Mesenchymal stem cell (in vitro differentiated cells and primary cell): ENCODE measurements around the gene ST6GALNAC3.

ENCODE experiments used
- DNase-seq: peaks from one replicate; pipeline ENCODE4 v3.0.0-alpha.2; 2013
- H2AFZ ChIP-seq: one replicate; pipeline ENCODE4 v1.6.1; 2013; ENCODE audit warnings: low read depth, mild to moderate bottlenecking, control low read depth, inconsistent platforms, low read length, moderate library complexity
- H2AK5ac ChIP-seq: 2 replicates; pipeline ENCODE4 v1.6.1; 2013; ENCODE audit warnings: low read length, moderate library complexity, mild to moderate bottlenecking, inconsistent platforms; ENCODE audit not compliant: severe bottlenecking
- H2BK120ac ChIP-seq: one replicate; pipeline ENCODE4 v1.6.1; 2013; ENCODE audit warnings: low read depth, mild to moderate bottlenecking, inconsistent platforms, low read length, moderate library complexity
- H2BK12ac ChIP-seq, 2 experiments: one replicate each; pipeline ENCODE4 v1.6.1; 2013; ENCODE audit warnings: inconsistent platforms in 2 of 2, low read length in 2 of 2, mild to moderate bottlenecking in 2 of 2, moderate library complexity in 2 of 2, control low read depth in 1 of 2
- H2BK15ac ChIP-seq: one replicate; pipeline ENCODE4 v1.6.1; 2013; ENCODE audit warnings: mild to moderate bottlenecking, low read depth, inconsistent platforms; ENCODE audit not compliant: poor library complexity, severe bottlenecking
- H2BK5ac ChIP-seq: 2 replicates; pipeline ENCODE4 v1.6.1; 2013; ENCODE audit warnings: low read depth, mild to moderate bottlenecking, low read length, control low read depth, inconsistent platforms; ENCODE audit not compliant: poor library complexity, severe bottlenecking
- H3K14ac ChIP-seq, 2 experiments: one replicate each; pipeline ENCODE4 v1.6.1; 2013; ENCODE audit warnings: inconsistent platforms in 2 of 2, low read length in 2 of 2, control low read depth in 1 of 2, mild to moderate bottlenecking in 1 of 2, moderate library complexity in 1 of 2
- H3K18ac ChIP-seq, 2 experiments: one replicate each; pipeline ENCODE4 v1.6.1; 2013; ENCODE audit warnings: inconsistent platforms in 2 of 2, low read length in 2 of 2, control low read depth in 1 of 2, low read depth in 1 of 2, mild to moderate bottlenecking in 1 of 2
- H3K23ac ChIP-seq, 2 experiments: one replicate each; pipeline ENCODE4 v1.6.1; 2013; ENCODE audit warnings: inconsistent platforms in 2 of 2, low read length in 2 of 2, mild to moderate bottlenecking in 2 of 2, moderate library complexity in 2 of 2, control low read depth in 1 of 2
- H3K27ac ChIP-seq: 2 replicates; pipeline ENCODE4 v1.5.1; 2013; ENCODE audit warnings: mild to moderate bottlenecking, moderate library complexity, low read length, control low read depth, inconsistent platforms; ENCODE audit not compliant: poor library complexity, severe bottlenecking
- H3K27me3 ChIP-seq, 2 experiments: 2 replicates each; pipeline versions ENCODE4 v1.6.1 to v1.7.0; 2013; ENCODE audit warnings: low read length in 2 of 2, mild to moderate bottlenecking in 2 of 2, moderate library complexity in 2 of 2, control low read depth in 1 of 2, inconsistent platforms in 1 of 2; ENCODE audit not compliant: control insufficient read depth in 1 of 2, insufficient read depth in 1 of 2
- H3K36me3 ChIP-seq, 2 experiments: 2 replicates each; pipeline versions ENCODE4 v1.6.1 to v1.7.0; 2013; ENCODE audit warnings: low read length in 2 of 2, control low read depth in 1 of 2, inconsistent platforms in 1 of 2, low read depth in 1 of 2, mild to moderate bottlenecking in 1 of 2; ENCODE audit not compliant: insufficient read depth in 2 of 2, control insufficient read depth in 1 of 2
- H3K4ac ChIP-seq, 2 experiments: one replicate each; pipeline ENCODE4 v1.6.1; 2013; ENCODE audit warnings: inconsistent platforms in 2 of 2, low read length in 2 of 2, mild to moderate bottlenecking in 2 of 2, moderate library complexity in 2 of 2, control low read depth in 1 of 2, low read depth in 1 of 2
- H3K4me1 ChIP-seq: 2 replicates; pipeline ENCODE4 v1.6.1; 2013; ENCODE audit warnings: low read depth, low read length, control low read depth; ENCODE audit not compliant: control insufficient read depth, insufficient read depth
- H3K4me2 ChIP-seq: 2 replicates; pipeline ENCODE4 v1.6.1; 2013; ENCODE audit warnings: low read length, mild to moderate bottlenecking, inconsistent platforms; ENCODE audit not compliant: poor library complexity, severe bottlenecking
- H3K4me3 ChIP-seq, 2 experiments: 2 replicates each; pipeline versions ENCODE4 v1.5.1 to v1.7.0; 2013; ENCODE audit warnings: low read length in 2 of 2, mild to moderate bottlenecking in 2 of 2, control low read depth in 1 of 2, low read depth in 1 of 2; ENCODE audit not compliant: insufficient read depth in 1 of 2
- H3K79me1 ChIP-seq: replicated peaks from 2 replicates; pipeline ENCODE4 v1.6.1; 2013; ENCODE audit warnings: mild to moderate bottlenecking, control low read depth, low read length, inconsistent platforms; ENCODE audit not compliant: poor library complexity, severe bottlenecking
- H3K9ac ChIP-seq: 2 replicates; pipeline ENCODE4 v1.7.0; 2013; ENCODE audit warnings: mild to moderate bottlenecking, low read length, moderate library complexity
- H3K9me3 ChIP-seq: 2 replicates; pipeline ENCODE4 v1.7.0; 2013; ENCODE audit warnings: mild to moderate bottlenecking, low read length; ENCODE audit not compliant: control insufficient read depth
- H4K8ac ChIP-seq: one replicate; pipeline ENCODE4 v1.6.1; 2013; ENCODE audit warnings: inconsistent platforms, mild to moderate bottlenecking, low read length, moderate library complexity
- H4K91ac ChIP-seq: one replicate; pipeline ENCODE4 v1.6.1; 2013; ENCODE audit warnings: mild to moderate bottlenecking, low read length, inconsistent platforms
- WGBS: methylation state at CpG from one replicate; pipeline ENCODE4 v1.1.7; 2013; ENCODE audit warnings: mixed read lengths; 5-methylcytosine and 5-hydroxymethylcytosine counted together

ST6GALNAC3 gene

DNA sequence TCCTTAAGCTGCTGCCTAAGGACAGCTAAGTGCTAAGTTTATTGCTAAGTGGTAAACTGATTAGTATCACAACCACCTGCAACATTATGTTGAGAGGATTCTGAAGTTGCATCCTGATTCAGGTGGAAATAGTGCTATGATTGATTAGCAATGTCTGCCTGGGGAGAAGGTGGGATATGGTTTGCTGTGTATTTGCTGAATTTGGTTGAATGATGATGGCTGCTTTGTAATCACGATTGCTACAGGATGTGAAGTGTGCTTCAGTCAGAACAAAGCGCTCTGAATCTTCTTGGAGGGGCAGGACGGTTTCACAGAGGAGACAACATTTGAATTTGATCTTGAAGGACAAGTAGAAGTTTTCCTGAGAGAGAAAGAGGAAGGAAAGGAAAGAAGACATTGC, 226.0 kb downstream of the ST6GALNAC3 start:
- Histone ChIP-seq H3K27ac (no peak overlapping the region), H3K18ac (no peak overlapping the region), H3K9me3 (no peaks in the 10 kb centered on the region), H3K23ac (no peak overlapping the region), H2AFZ (no peak overlapping the region), H3K4ac (no peak overlapping the region), H3K4me1 (no peaks in the 10 kb centered on the region), H4K91ac (no peak overlapping the region), H3K79me1 (no peaks in the 10 kb centered on the region), H2AK5ac (no peak overlapping the region), H2BK120ac (no peak overlapping the region), H3K4me3 (no peak overlapping the region), H3K36me3 (no peaks in the 10 kb centered on the region), H4K8ac (no peak overlapping the region), H3K27me3 (no peaks in the 10 kb centered on the region), H2BK15ac (no peak overlapping the region), H3K4me2 (no peak overlapping the region), H2BK12ac (no peak overlapping the region), H3K14ac (no peak overlapping the region), H2BK5ac (no peak overlapping the region), H3K9ac (no peak overlapping the region)
- no peak for DNase-seq
- 89% methylated on average over 3 of the region's 3 CpGs for WGBS

DNA sequence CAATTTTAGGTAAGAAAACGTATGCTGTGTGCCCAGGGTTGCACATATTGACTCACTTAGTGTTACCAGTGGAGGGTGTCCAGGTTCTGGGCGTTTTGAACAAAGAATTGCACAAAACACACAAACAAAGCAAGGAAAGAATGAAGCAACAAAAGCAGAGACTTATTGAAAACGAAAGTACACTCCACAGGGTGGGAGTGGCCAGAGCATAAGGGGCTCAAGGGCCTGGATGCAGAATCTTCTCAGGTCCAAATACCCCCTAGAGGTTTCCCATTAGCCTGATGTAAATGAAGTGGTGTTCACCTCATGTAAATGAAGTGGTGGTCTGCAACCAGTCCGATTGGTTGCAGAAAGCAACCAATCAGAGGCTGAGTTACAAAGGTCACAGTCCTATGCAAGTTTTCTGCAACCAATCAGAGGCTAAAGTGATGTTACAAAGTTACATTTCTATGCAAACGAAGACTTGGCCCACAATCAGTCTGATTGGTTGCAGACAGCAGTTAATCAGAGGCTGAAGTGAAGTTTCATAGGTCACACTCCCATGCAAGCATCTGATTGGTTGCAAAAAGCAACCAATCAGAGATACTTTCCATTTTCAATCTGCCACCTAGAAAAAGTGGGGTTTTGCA, 228.3 kb downstream of the ST6GALNAC3 start:
- WGBS: 83% methylated on average over 4 of the region's 5 CpGs

DNA sequence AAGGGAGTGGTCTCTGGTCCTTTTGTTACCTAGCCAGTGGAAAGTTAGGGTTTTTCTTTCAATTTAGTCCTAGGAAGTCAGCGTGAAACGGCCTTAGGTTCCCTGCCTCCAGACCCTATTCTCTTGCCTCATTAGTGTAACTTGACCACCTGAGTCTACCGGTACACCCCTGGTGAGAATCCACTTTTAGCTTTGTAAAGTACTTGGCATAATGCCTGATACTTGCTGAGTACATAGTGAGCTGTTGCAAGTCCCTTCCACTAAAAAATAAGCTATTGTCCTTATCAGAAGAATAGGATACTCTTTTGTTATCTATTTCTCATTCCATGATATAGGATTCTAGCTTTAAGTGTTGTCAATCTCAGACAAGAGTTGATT, 228.8 kb downstream of the ST6GALNAC3 start:
- no peak overlapping the region for H3K18ac ChIP-seq
- no peak overlapping the region for H2BK5ac ChIP-seq
- H3K79me1 ChIP-seq: no peaks in the 10 kb centered on the region
- no peak overlapping the region for H4K8ac ChIP-seq
- H2AFZ ChIP-seq: no peak overlapping the region
- H2BK12ac ChIP-seq: no peak overlapping the region
- no peak overlapping the region for H4K91ac ChIP-seq
- H3K36me3 ChIP-seq: no peaks in the 10 kb centered on the region
- no peak overlapping the region for H3K4me2 ChIP-seq
- H2AK5ac ChIP-seq: no peak overlapping the region
- no peaks in the 10 kb centered on the region for H3K4me1 ChIP-seq
- H3K9ac ChIP-seq: no peak overlapping the region
- H3K4ac ChIP-seq: no peak overlapping the region
- 100% methylated on average over 3 of the region's 3 CpGs for WGBS
- H3K27ac ChIP-seq: no peak overlapping the region
- H3K9me3 ChIP-seq: no peaks in the 10 kb centered on the region
- H3K14ac ChIP-seq: no peak overlapping the region
- DNase-seq: no peak
- H2BK120ac ChIP-seq: no peak overlapping the region
- H3K23ac ChIP-seq: no peak overlapping the region
- H2BK15ac ChIP-seq: no peak overlapping the region
- H3K27me3 ChIP-seq: no peaks in the 10 kb centered on the region
- H3K4me3 ChIP-seq: no peak overlapping the region

More for the DNA sequence above, 228.3 kb downstream of the ST6GALNAC3 start:
- Histone ChIP-seq H2BK12ac (no peak overlapping the region), H3K36me3 (no peaks in the 10 kb centered on the region), H3K4me1 (no peaks in the 10 kb centered on the region), H3K9ac (no peak overlapping the region), H3K14ac (no peak overlapping the region), H4K8ac (no peak overlapping the region), H2AFZ (no peak overlapping the region), H2BK15ac (no peak overlapping the region), H3K27ac (no peak overlapping the region), H2BK5ac (no peak overlapping the region), H4K91ac (no peak overlapping the region), H3K23ac (no peak overlapping the region), H3K27me3 (no peaks in the 10 kb centered on the region), H3K4ac (no peak overlapping the region), H3K9me3 (no peaks in the 10 kb centered on the region), H3K79me1 (no peaks in the 10 kb centered on the region), H3K18ac (no peak overlapping the region), H2AK5ac (no peak overlapping the region), H3K4me3 (peak overlapping the region in 1 of 2 experiments; percentile 32), H2BK120ac (no peak overlapping the region), H3K4me2 (no peak overlapping the region)
- no peak for DNase-seq

DNA sequence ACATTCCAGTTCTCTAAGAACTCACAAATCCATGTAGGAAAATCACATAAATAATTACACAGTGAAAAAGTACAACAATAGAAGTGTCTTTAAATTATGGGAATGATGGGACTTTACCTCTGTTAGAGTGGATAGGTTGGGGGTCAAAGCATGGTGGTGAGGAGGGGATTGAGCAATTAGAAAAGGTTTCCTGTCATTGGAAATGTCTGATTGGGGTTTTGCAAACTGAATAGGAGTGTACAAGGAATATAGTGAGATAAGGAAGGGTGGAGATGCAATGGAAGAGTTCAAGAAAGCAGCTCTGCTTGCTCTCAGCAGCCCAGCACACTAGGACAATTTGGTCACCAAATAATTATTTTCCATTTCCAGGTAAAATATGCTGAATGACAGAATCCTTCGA, 238.8 kb downstream of the ST6GALNAC3 start:
- H2AFZ ChIP-seq: no peak overlapping the region

More for the DNA sequence above, 238.8 kb downstream of the ST6GALNAC3 start:
- Histone ChIP-seq H3K36me3 (no peaks in the 10 kb centered on the region), H3K14ac (no peak overlapping the region), H3K79me1 (no peaks in the 10 kb centered on the region), H4K91ac (no peak overlapping the region), H2AK5ac (no peak overlapping the region), H3K4me1 (no peaks in the 10 kb centered on the region), H2BK5ac (no peak overlapping the region), H3K23ac (no peak overlapping the region), H3K27ac (no peak overlapping the region), H3K9ac (no peak overlapping the region), H2BK15ac (no peak overlapping the region), H3K4me3 (no peak overlapping the region), H3K4me2 (no peak overlapping the region), H3K4ac (no peak overlapping the region), H3K18ac (no peak overlapping the region), H2BK12ac (no peak overlapping the region), H4K8ac (no peak overlapping the region), H2BK120ac (no peak overlapping the region), H3K9me3 (no peaks in the 10 kb centered on the region), H3K27me3 (peaks cover 0 to 6% of the 10 kb centered on the region in 2 experiments)
- DNase-seq: no peak
- 95% methylated on average over 1 of the region's 1 CpG for WGBS
